NCI-H226 (cell line): ENCODE measurements around the gene C17orf100.

ENCODE experiments used
- DNase-seq: peaks from one replicate; pipeline ENCODE4 v3.0.0-alpha.2; 2015

The C17orf100 gene

DNA sequence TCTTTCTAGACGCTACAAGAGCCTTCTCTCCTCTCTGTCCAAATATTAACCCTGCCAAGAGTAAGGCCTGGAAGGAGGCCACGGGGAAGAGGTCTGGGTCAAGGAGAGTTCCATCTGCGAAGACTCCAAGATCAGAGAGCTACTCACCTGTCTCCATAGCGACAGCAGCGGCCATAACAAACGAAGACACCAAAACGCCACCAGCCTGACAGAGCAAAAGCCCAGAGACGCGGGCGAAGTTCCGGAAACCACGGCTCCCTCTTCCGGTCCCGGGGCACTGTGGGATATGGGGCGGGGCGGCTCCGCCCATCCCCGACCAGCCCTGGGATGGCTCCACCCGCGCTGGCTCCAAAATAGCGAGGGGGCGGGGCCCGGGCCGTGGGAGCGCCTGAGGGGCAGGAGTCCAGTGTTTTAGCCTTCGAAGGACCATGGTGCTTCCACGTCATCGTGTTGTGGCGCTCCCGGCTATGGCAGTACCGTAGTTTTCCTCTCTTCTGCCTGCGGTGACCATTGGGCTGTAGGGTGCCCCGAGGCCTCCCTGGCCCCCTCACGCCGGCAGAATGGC is at the start of gene C17orf100, which contains the start of gene MED31:
Gene C17orf100, plus strand, starts transcription at position 409 of the 565 bp plus-strand sequence. Its CDS starts 152 bp downstream, at position 561.
Gene MED31, minus strand, starts transcription at position 252 of the 565 bp plus-strand sequence. Its CDS starts 77 bp downstream, at position 175.
- peak; percentile 83 for DNase-seq

DNA sequence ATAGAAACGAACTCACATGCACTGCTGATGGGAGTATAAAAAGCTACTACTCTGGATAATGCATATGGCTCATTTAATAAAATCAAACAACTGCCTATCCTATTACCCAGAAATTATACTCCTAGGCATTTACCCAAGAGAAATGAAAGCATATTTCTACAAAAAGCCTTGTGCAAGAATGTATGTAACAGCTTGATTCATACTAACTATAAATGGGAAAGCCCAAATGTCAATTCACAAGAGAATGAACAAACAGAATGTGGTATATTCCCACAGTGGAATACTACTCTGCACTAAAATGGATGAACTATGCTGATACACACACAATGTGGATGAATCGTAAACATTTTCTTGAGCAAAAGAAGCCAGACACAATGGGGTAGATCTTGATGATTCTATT is 49.4 kb upstream of the C17orf100 start:
- no peak for DNase-seq

DNA sequence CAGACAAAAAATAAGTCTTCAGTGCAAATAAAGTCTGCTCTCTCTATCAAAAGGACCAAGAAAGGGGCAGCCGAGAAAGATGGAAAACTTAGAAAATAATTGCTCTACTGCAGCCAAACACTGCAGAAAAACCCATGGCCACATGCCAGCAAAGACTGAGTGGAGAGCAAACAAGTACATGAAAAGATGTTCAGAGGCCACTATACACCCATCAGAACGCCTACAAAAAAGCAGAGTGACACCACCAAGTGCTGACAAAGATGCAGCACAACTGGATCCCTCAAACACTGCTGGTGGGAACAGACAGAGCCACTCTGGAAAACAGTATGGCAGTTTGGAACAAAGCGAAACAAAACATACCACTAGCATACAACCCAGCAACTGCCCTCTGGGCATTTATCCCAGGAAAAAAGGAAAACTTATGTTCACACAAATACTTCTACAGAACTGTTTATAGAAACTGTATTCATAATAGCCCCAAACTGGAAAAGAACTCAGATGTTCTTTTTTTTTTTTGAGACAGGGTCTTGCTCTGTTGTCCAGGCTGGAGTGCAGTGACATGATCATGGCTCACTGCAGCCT is 47.7 kb upstream of the C17orf100 start:
- DNase-seq = no peak

DNA sequence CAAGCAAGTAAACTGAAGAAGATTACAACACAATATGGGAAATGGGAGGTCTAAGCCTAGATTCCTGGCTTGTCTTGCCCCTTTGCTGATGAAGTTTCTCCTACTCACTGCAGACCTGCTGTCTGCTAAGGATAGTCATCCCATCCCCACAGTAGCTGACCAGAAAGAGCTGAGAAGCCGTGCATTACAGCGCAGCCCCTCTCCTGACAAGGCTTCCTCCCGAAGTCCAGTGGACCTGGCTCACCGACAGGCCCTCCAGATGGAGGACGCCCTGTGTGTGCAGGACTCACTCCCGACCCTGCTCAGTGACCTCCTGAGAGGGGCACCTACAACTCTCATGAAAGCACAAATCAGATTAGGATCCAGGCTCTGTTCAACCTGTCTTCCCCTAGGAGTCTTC is 46.4 kb upstream of the C17orf100 start:
- DNase-seq = no peak

DNA sequence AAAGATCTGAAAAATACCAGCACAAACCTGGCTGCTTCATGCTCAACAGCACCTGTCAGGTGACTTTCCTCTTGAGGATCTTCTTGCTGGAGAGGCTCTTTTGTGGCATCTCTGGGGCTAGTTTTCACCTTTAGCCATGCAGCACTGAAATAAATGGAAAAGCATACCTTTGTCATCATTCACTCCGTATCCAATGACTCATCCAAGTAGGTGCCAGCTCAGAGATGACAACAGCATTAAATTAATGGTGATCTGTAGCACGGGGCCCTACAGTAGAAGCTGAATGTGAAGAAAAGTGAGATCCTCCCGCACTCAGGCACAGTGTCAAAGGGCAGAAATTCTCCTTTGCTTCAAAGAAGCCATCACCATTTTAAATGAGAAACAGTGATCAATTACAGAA is 43.2 kb upstream of the C17orf100 start:
- peak; percentile 29 for DNase-seq

DNA sequence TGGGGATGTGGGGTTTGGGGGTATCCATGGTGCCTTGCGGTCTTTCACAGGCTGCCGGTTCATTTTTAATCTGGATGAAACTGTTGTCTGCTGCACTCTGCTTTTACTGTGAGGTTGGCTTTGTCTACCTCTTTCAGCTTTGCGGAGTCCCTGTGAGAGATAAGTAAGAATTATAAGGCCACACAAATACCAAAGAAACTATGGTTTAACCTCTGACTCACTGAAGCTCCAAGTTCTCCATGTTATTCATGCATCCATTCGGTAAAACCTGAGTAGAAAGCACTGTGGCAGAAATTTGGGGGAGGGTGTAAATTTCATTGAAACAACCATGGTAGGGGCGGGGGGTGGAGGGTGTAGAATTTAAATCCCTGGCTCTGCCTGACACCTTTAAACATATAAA is 41.6 kb upstream of the C17orf100 start:
- DNase-seq = no peak

DNA sequence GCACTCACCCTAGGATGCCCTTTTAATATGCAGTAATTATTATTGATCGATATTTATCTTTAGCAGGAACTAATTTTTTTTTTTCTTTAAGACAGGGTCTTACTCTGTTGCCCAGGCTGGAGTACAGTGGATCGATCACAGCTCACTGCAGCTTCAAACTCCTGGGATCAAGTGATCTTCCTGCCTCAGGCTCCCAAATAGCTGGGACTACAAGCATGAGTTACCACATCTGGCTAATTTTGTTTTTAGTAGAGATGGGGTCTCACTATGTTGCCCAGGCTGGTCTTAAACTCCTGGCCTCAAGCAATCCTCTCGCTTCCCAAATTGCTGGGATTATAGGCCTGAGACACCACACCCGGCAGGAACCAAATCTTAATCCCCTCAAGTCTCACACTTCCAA is 40.3 kb upstream of the C17orf100 start:
- no peak for DNase-seq

DNA sequence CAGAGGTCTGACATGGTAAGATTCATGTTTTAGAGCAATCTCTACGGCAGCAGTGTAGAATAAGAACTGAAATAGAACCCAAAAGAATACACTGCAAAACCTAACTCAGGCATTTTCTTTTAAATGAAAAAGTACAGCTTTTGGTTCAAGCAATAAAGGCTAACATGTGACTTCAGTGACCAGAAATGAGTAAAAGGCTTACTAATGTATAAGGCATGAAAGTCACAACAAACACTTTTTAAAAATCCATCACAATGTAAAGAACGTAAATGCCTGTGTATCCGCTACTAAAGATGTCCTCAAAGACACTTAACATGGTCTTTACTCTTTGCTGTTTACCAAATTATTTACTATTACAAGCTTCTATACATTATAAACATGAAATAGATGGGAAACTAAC is 27.6 kb upstream of the C17orf100 start:
- no peak for DNase-seq

DNA sequence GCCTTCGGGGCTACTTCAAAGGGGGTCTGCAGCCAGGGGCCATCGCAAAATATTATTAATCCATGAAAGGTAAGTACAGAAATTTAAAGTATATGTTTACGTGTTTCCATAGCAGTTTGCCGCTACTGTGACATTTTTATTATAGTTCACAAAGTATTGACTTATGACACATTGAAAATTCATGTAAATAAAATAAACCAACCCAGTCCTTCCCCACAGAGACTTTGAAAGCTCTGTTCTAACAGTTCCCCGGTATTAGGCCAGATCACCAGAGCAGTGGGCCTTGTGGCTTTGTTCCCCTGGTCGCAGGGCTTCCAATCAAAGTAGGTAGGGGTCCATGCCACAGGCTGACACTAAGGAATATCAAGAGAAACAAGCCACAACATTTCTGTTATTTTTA is 24.9 kb upstream of the C17orf100 start:
- DNase-seq = no peak

DNA sequence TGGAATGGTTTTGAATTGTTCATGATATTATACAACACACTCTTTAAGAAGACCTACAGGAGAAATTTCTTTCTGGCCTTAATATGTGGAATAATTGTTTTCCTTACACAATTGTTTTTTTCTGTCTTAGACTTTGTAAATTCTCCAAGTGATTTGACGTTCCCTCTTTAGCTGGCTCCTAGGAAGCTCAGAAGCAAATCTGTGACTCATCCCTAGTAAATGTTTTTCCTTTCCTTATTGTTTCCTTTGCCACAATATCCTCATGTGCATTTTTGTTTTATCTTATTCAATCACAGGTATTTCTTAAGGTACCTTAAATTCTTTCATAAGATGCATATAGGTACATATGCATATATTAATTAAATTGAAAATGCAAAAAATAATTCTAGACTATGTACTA is 24.5 kb upstream of the C17orf100 start:
- DNase-seq = no peak

DNA sequence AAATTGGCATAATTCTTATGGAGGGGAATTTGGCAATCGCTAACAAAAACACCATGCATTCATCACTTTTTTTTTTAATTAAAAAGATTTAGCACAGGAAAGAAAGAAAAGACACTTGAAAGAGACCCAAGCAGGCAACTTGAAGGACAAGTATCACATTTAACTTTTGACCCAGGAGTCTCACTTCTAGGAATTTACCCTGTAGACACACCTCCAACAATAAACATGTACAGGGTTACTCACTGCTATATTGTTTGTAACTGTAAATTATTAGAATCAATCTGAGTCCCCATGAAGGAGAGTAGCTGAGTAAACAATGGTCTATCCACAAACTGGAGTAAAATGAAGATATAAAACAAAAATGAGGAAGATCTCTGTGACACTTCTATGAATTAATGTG is 21.2 kb upstream of the C17orf100 start:
- no peak for DNase-seq

DNA sequence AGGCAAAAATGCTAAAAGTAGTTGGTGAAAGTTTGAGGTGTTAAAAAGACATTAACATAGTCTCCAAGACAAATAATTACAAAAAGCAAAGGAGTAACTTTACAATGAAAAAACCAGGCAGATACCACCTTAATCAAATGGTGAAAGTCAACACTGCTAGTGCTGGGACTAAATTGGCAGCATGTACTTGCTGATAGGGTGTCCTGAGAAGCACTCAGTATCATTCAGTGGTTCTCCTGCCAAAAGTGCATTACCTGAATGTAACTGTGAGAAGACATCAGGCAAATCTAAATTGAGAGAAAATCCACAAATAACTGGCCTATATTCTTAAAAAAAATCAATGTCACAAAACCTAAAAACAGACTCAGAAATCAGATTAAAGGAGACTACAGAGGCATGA is 19.0 kb upstream of the C17orf100 start:
- DNase-seq = no peak

DNA sequence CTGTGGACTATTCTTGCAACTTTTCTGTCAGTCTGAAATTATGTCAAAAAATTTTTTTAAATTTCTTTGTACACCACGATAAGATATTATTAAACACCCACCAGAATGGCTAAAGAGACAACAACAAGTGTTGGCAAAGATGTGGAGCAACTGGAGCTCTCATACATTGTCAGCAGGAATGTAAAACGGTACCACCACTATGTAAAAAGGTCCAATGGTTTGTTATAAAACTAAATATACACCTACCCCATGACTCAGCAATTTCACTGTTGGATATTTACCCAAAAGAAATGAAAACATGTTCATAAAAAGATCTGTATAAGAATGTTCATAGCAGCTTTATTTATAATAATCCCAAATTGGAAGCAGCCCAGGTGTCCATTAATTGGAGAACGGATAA is 18.3 kb upstream of the C17orf100 start:
- no peak for DNase-seq

DNA sequence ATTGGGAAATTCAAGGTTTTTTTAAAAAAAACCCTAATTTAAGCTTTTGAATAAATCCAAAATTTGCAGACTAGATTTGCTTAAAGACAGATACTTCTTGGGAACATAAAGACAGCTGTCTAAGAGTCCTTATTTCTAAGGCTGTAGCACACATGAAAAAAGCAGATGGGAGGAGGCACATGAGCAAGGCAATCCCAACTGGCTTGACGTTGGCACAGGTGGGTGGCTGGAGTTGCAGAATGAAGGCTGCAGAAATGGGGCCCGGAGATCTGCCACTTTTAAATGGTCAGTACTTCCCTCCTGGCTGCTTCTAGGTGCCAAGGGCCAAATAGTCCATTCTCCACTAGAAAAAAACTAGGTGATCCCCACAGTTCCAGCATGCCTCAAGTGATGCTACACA is 15.5 kb upstream of the C17orf100 start:
- DNase-seq = no peak

DNA sequence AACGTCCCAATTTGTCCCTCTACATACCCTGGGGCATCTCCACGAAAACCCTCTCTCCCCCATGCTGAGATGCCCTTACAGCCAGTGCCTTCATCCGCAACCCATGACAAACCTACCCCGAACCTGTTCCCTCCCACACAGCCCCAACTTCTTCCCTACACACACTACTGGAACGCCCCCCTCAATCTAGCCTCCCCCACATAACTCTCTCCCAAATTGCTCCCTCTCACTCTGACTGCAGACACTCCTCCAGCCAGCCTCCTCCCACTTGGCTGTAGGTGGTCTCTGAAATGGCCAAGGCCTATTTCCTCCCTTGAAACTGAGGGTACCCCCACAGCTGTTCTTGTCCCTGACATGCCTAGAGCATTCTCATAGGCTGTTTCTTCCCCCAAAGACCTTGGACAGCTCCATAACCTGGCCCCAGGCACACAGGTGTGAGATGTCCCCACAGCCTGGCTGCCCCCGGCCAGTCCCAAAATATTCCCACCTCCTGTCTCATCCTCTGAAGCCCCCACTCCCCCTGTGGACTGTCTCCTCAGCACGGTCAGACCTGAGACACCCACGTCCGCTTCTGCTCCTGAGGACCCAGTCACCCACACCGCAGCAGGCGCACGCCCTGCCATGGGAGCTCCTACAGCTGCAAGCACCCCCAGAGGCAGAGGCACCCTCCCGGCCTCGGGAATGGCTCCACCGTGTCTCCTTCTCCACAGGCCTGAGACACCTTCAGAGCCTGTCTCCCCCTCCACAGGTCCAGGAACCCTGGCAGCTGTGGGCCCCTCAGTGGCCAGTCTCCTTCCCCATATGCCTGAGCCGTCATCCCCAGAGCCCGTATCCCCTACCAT is 14.7 kb upstream of the C17orf100 start:
- DNase-seq = no peak

DNA sequence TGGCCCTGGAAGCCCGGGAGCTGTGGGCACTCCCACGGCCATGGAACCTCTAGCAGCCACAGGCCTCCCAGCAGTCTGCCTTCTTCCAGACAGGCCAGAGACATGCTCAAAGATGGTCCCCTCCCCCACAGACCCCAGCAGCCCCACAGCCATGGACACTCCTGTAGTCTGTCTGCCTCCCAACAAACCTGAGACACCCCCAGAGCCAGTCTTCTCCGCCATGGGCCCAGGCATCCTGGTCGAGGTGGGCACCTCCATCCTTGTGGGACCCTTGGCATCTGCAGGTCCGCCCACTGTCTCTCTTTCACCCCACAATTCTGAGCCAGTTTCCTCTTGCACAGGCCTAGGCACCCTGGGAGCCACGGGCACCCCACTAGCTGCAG is 14.1 kb upstream of the C17orf100 start:
- no peak for DNase-seq

DNA sequence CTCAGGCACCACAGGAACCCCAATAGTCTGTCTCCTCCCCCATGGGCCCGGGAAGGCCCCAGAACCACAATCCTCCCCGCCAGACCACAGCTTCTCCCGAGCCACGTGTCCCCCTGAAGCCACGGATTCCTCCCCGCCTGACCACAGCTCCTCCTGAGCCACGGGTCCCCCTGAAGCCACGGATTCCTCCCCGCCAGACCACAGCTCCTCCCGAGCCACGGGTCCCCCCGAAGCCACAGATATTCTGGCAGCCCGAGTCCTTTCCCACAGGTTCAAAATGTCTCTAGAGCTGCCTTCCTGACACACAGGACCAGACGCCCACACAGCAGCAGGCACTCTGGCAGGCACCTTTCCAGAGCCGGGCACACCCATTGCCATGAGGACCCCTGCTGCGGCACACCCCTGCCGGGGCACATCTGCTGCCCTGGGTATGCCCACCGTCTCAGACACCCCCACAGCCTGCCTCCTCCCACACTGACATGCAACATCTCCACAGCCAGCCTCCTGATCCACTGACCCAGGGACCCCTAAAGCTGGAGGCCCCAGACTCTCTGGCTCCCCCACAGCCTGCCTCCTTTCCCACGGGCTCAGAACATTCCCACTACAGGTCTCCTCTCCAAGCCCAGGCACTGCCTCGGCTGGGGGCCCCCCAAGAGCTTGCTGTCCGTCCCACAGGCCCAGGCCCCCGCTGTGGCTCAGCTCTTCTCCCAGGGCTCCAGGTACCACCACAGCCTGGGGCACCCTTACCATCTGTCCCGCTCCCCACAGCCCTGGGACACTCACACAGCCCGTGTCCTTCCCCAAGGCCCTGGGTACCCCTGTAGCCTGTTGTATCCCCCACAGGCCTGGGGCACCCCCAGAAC is 13.3 kb upstream of the C17orf100 start:
- DNase-seq = no peak

DNA sequence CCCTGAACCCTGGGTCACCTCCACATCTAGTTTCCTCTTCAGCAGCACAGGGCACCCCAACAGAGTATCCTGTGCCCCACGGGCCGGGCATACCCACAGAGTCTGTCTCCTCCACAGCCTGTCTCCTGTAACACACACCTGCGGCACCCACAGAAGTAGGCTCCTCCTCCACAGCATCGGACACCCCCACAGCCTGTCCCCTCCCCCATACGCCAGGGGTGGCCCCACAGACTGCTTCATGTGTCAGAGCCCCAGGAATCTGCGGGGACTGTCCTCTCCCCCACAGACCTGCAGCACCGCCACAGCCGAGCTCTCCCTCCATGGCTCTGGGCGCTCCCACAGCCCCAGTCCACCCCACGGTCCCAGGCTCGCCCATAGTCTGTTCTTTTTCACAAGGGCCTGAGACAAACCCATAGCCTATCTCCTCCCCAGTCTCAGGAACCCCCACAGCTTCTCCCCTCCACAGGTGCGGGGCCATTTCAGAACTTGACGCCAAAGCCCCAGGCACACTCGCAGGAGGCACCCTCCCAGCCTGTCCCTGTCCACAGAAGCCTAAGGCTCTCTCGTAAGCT is 12.5 kb upstream of the C17orf100 start:
- DNase-seq = no peak

DNA sequence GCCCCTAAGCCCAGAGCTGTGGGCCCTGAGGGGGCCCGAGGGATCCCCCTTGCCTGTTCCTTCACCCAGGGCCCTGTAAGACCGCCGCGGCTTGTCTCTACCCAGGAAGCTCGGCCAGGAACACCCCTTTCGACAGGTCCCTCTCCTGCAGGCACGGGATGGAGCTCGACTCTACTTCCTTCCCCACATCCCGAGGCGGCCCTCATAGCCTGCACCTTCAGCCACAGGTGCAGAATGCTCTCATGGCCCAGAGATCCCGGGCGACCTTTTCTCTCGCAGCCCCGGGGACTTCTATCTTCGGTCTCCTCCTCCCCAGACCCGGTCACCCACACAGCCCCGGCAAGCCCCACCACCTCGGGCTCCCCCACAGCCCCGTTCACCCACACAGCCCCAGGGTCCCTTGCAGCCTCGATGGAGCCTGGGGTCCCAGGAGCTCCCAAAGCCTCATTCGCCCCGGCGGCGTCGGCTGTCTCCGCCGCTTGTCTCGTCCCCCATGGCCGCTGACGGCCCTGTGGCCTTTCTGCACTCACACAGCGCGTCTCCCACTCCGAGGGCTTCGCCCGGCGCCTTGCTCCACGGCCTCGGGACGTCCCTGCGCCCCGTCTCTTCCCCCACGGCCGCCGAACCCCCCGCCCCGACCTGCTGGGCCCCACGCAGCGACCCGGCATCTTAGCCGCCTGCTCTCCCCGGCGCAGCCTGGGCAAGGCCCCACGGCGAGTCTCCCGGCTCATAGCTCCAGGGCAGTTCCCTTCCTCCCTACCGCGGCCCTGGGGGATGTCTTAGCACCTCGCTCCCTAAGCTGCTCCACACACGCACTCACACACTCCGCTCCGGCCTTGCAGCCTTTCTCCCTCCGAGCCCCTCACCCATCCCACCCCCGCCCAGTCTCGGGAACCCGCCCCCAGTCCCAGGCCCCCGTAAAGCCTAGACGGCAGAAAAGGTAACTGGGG is 11.7 kb upstream of the C17orf100 start:
- no peak for DNase-seq

DNA sequence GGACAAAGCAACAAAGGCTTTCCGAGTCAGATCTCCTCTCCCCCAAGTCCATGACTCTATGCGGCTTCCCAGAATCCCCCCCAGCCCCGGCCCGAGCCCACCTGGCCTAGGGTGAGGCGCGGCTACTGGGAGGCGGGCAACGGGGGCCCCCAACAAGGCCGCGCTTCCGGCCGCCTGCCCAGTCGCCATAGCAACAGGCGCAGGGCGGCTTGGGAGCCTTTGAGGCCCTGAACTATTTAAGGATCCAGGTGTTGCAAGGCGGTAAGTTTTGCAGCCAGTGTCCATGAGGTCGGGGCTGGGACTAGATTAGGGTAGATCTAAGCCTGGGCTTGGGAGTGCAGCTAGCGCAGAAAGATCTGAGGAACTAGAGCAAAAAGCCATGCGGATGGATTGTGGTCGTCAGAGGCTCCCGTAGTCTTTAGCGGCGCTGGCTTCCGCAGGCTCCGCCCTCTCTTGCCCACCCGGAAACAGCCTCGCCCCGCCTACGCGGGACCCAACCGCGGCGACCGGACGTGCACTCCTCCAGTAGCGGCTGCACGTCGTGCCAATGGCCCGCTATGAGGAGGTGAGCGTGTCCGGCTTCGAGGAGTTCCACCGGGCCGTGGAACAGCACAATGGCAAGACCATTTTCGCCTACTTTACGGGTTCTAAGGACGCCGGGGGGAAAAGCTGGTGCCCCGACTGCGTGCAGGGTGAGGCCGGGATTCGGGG is 10.9 kb upstream of the C17orf100 start, which contains the start of the genes KIAA0753 and TXNDC17:
Gene KIAA0753, minus strand, starts transcription at position 176 of the 711 bp plus-strand sequence. CDS start 5,608 bp downstream, outside the sequence.
Gene TXNDC17, plus strand, starts transcription at position 525 of the 711 bp plus-strand sequence. Its CDS starts 23 bp downstream, at position 548.
- peak; percentile 80 for DNase-seq
